HUES6 (cell line): ENCODE data around the gene OR10K1.

ENCODE experiments used
- H3K27ac ChIP-seq: 2 replicates; pipeline ENCODE4 v1.7.0; 2013; ENCODE audit warnings: low read depth, mild to moderate bottlenecking, low read length, inconsistent platforms
- H3K27me3 ChIP-seq: 2 replicates; pipeline ENCODE4 v1.6.1; 2013; ENCODE audit warnings: low read length; ENCODE audit not compliant: control insufficient read depth, insufficient read depth
- H3K36me3 ChIP-seq: 2 replicates; pipeline ENCODE4 v1.6.1; 2013; ENCODE audit warnings: low read length; ENCODE audit not compliant: control insufficient read depth, insufficient read depth
- H3K4me1 ChIP-seq: 2 replicates; pipeline ENCODE4 v1.6.1; 2013; ENCODE audit warnings: low read length; ENCODE audit not compliant: control insufficient read depth, insufficient read depth
- H3K4me3 ChIP-seq: 2 replicates; pipeline ENCODE4 v1.5.1; 2013; ENCODE audit warnings: low read depth, low read length
- H3K9ac ChIP-seq: one replicate; pipeline ENCODE4 v1.6.1; 2013; ENCODE audit warnings: mild to moderate bottlenecking, low read length
- H3K9me3 ChIP-seq: 2 replicates; pipeline ENCODE4 v1.6.1; 2013; ENCODE audit warnings: low read depth, low read length; ENCODE audit not compliant: control insufficient read depth, insufficient read depth

Gene OR10K1

GRCh38 chr1:158458263-158458662 is 3.4 kb upstream of the OR10K1 start:
- no peak overlapping the region for H3K9ac ChIP-seq
- H3K9me3 ChIP-seq = no peaks in the 10 kb centered on the region
- no peak overlapping the region for H3K4me3 ChIP-seq
- no peak overlapping the region for H3K27ac ChIP-seq
- H3K4me1 ChIP-seq = no peaks in the 10 kb centered on the region
- no peaks in the 10 kb centered on the region for H3K36me3 ChIP-seq
- no peaks in the 10 kb centered on the region for H3K27me3 ChIP-seq

DNA sequence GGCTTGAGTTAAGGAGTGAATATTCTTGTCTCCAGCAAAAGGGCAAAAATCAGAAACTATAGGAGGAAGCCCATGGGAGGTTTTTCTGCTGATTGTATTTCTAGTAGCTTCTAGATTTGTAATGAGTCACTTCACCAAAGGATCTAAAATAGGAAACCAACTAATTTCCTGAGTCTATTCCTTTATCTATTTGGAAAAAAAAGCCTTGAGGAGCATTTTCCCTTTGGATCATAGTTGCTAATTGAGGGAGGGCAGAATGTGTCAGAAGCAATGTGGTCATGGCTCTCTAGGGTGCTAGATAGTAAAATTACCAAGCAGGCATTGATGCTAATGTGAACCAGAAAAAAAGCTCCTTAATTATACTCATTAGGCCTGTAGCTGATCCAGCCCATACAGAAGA is 10.3 kb downstream of the OR10K1 start, which contains the start of gene OR10R2:
TSS of gene OR10R2 (plus strand) at position 301 of the 400 bp plus-strand sequence. CDS start 106 bp downstream, outside the sequence.
- Histone ChIP-seq H3K9ac (no peak within 1 kb of the TSS), H3K27me3 (no peaks in the 10 kb centered on the region), H3K27ac (no peak within 1 kb of the TSS), H3K9me3 (no peaks in the 10 kb centered on the region), H3K4me1 (no peaks in the 10 kb centered on the region), H3K4me3 (no peak within 1 kb of the TSS), H3K36me3 (no peaks in the 10 kb centered on the region)

DNA sequence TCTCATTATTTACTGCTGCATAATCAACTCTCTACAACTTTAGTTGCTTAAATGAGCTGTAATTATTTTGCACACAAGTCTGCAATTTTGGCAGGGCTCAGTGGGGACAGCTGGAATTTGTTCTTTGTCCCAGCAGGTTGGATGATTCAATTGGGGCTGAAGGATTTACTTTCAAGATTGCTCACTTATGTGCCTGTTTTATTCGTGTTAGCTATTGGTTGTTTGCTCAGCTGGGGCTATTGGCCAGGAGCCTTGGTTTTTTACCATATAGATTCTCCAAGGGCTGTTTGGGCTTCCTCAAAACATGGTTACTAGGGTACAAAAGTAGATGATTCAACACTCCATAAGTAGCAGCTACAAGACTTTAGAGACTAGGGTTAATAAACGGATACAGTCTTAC is 23.8 kb downstream of the OR10K1 start:
- no peaks in the 10 kb centered on the region for H3K27me3 ChIP-seq
- H3K36me3 ChIP-seq = no peaks in the 10 kb centered on the region
- H3K27ac ChIP-seq = no peak overlapping the region

GRCh38 chr1:158491316-158491715 is 29.7 kb downstream of the OR10K1 start:
- Histone ChIP-seq H3K9me3 (no peaks in the 10 kb centered on the region), H3K4me1 (peaks cover 6% of the 10 kb centered on the region; the same call in 1 of the 2 replicates), H3K36me3 (no peaks in the 10 kb centered on the region), H3K27ac (no peak overlapping the region), H3K4me3 (no peak overlapping the region), H3K27me3 (no peaks in the 10 kb centered on the region), H3K9ac (no peak overlapping the region)

More for the DNA sequence above, 23.8 kb downstream of the OR10K1 start:
- Histone ChIP-seq H3K9me3 (no peaks in the 10 kb centered on the region), H3K4me1 (peaks cover 10% of the 10 kb centered on the region; the same call in 1 of the 2 replicates), H3K9ac (no peak overlapping the region), H3K4me3 (no peak overlapping the region)

DNA sequence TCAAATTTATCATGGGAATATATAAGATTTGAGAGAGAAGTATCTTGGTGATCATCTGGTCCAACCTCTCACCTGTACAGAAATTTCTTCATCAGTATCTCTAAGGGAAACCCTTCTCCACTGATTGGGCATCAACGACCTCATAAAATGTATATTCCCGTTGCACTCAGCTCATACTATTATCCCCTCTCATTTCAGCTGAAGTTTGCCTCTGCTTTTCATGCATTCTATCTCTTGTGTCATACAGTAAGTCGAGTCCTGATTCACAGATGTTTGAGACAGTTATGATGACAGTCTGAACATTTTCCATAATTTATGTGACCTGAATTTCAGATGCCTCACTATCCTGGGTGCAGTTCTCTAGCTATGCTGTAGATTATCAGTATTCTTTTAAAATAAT is 31.4 kb downstream of the OR10K1 start:
- no peaks in the 10 kb centered on the region for H3K27me3 ChIP-seq
- H3K27ac ChIP-seq = no peak overlapping the region
- no peak overlapping the region for H3K4me3 ChIP-seq

DNA sequence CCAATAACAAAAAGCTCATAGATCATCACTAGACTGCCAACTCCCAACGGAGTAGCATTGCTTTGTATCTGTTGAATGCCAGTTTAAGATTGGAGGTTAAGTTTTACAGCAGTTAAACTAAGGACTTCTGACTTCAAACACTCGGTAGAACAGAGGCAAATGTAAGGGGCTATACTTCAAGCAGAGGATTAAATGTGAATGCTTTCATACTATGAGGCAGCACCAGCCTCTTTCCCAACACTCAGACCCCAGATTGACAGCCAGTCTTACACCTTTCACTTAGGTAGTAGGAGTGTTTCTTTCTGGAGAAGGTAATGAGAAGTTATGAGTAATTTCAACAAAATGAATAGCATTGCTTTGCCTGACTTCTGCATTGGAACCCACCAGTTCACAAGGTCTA is 33.2 kb downstream of the OR10K1 start:
- no peaks in the 10 kb centered on the region for H3K36me3 ChIP-seq
- no peaks in the 10 kb centered on the region for H3K9me3 ChIP-seq
- H3K27me3 ChIP-seq = no peaks in the 10 kb centered on the region
- no peak overlapping the region for H3K9ac ChIP-seq
- H3K27ac ChIP-seq = no peak overlapping the region
- no peak overlapping the region for H3K4me3 ChIP-seq
- H3K4me1 ChIP-seq = no peaks in the 10 kb centered on the region

More for the DNA sequence above, 31.4 kb downstream of the OR10K1 start:
- Histone ChIP-seq H3K9ac (no peak overlapping the region), H3K36me3 (no peaks in the 10 kb centered on the region), H3K9me3 (no peaks in the 10 kb centered on the region), H3K4me1 (no peaks in the 10 kb centered on the region)

GRCh38 chr1:158496374-158496773 is 34.7 kb downstream of the OR10K1 start:
- no peak overlapping the region for H3K9ac ChIP-seq
- no peaks in the 10 kb centered on the region for H3K36me3 ChIP-seq
- H3K4me3 ChIP-seq = no peak overlapping the region
- no peaks in the 10 kb centered on the region for H3K4me1 ChIP-seq
- no peaks in the 10 kb centered on the region for H3K27me3 ChIP-seq
- H3K9me3 ChIP-seq = no peaks in the 10 kb centered on the region
- H3K27ac ChIP-seq = no peak overlapping the region

- Histone ChIP-seq H3K27ac (no peak overlapping the region), H3K9me3 (peaks cover 7% of the 10 kb centered on the region), H3K4me1 (no peaks in the 10 kb centered on the region), H3K27me3 (no peaks in the 10 kb centered on the region), H3K9ac (no peak overlapping the region), H3K36me3 (no peaks in the 10 kb centered on the region), H3K4me3 (no peak overlapping the region)
These were observed 44.8 kb downstream of the OR10K1 start for GRCh38 chr1:158506369-158506987.

- H3K27ac ChIP-seq = no peak overlapping the region
- H3K9ac ChIP-seq = no peak overlapping the region
- no peaks in the 10 kb centered on the region for H3K36me3 ChIP-seq
- no peak overlapping the region for H3K4me3 ChIP-seq
- H3K9me3 ChIP-seq = peaks cover 1% of the 10 kb centered on the region
- no peaks in the 10 kb centered on the region for H3K27me3 ChIP-seq
- no peaks in the 10 kb centered on the region for H3K4me1 ChIP-seq
These were observed 45.9 kb downstream of the OR10K1 start for GRCh38 chr1:158507511-158507910.

GRCh38 chr1:158509471-158510156 is 48.0 kb downstream of the OR10K1 start:
- Histone ChIP-seq H3K27ac (no peak overlapping the region), H3K4me3 (no peak overlapping the region), H3K4me1 (no peaks in the 10 kb centered on the region), H3K27me3 (no peaks in the 10 kb centered on the region), H3K36me3 (no peaks in the 10 kb centered on the region), H3K9me3 (no peaks in the 10 kb centered on the region), H3K9ac (no peak overlapping the region)

- Histone ChIP-seq H3K4me3 (no peak overlapping the region), H3K9me3 (no peaks in the 10 kb centered on the region), H3K36me3 (no peaks in the 10 kb centered on the region), H3K9ac (no peak overlapping the region), H3K27ac (no peak overlapping the region), H3K27me3 (no peaks in the 10 kb centered on the region), H3K4me1 (no peaks in the 10 kb centered on the region)
These were observed 55.3 kb downstream of the OR10K1 start for GRCh38 chr1:158516966-158517365.
